Caco-2 (cell line): ENCODE measurements around the gene RARRES1. TPM values are rescaled to one million over a fixed set of nuclear protein-coding genes. Genes with fewer than 3 reads are reported as not detected.

Experiments
- BruUV-seq: library from RNA; stranded (reverse); fragments of 400-500 nt; replicated peaks from 2 replicates; lab custom pipeline; 2021; lab: Mats Ljungman, UMichigan
- CTCF ChIA-PET: fragments of 300-600 bp; sonication (Branson Sonifier 250); formaldehyde crosslinking; loops from one replicate; lab custom pipeline; 2022; ENCODE audit warnings: antibody characterized with exemption; lab: Charles Lee
- POLR2A ChIA-PET: fragments of 300-600 bp; sonication (Branson Sonifier 250); formaldehyde crosslinking; loops from one replicate; lab custom pipeline; 2022; ENCODE audit warnings: antibody characterized with exemption; lab: Charles Lee
- DNase-seq, 2 experiments: peaks; one replicate each; pipeline versions ENCODE4 v3.0.0 to v3.0.0-alpha.2; 2020 to 2022
- H3K27me3 ChIP-seq: replicated peaks from 2 replicates; pipeline ENCODE4 v1.6.0; 2011; ENCODE audit warnings: low read length; ENCODE audit not compliant: control insufficient read depth, insufficient read depth
- H3K36me3 ChIP-seq: 2 replicates; pipeline ENCODE4 v1.5.1; 2011; ENCODE audit warnings: low read length; ENCODE audit not compliant: control insufficient read depth, insufficient read depth
- H3K4me1 ChIP-seq: fragments of 250-450 bp; sonication (Bioruptor Pico); 2 replicates; pipeline ENCODE4 v1.5.1; 2020; ENCODE audit warnings: mild to moderate bottlenecking
- H3K4me3 ChIP-seq: 2 replicates; pipeline ENCODE4 v1.5.1; 2011; ENCODE audit warnings: low read depth, mild to moderate bottlenecking, control low read depth, low read length
- H3K9me3 ChIP-seq: fragments of 250-450 bp; sonication (Bioruptor Pico); 2 replicates; pipeline ENCODE4 v1.5.1; 2020; ENCODE audit warnings: mild to moderate bottlenecking, moderate library complexity
- H3K27ac Mint-ChIP-seq: one replicate; pipeline ENCODE4 v1.8.0; 2022; ENCODE audit warnings: mixed read lengths; ENCODE audit not compliant: unreplicated experiment
- H3K27me3 Mint-ChIP-seq: one replicate; pipeline ENCODE4 v1.8.0; 2022; ENCODE audit warnings: mixed read lengths; ENCODE audit not compliant: insufficient read depth, unreplicated experiment
- H3K36me3 Mint-ChIP-seq: one replicate; pipeline ENCODE4 v1.8.0; 2022; ENCODE audit warnings: mild to moderate bottlenecking, mixed read lengths; ENCODE audit not compliant: insufficient read depth, unreplicated experiment
- H3K4me1 Mint-ChIP-seq: one replicate; pipeline ENCODE4 v1.8.0; 2022; ENCODE audit warnings: low read depth, mixed read lengths; ENCODE audit not compliant: unreplicated experiment
- H3K4me3 Mint-ChIP-seq: one replicate; pipeline ENCODE4 v1.8.0; 2022; ENCODE audit warnings: mild to moderate bottlenecking, moderate library complexity, mixed read lengths; ENCODE audit not compliant: unreplicated experiment
- H3K9me3 Mint-ChIP-seq: one replicate; pipeline ENCODE4 v1.8.0; 2022; ENCODE audit warnings: mixed read lengths; ENCODE audit not compliant: unreplicated experiment
- intact Hi-C: fragments of 100-400 bp; cut with micrococcal nuclease; formaldehyde crosslinking; loops from one replicate; pipeline ENCODE4 v1.10.0; 2022; ENCODE audit not compliant: unreplicated experiment
- total RNA-seq: library from RNA; stranded (reverse); gene quantifications from 2 replicates; pipeline ENCODE4 v1.2.3, GENCODE V29; 2022
- TF ChIP-seq, protein P1 (sequence below), 2 experiments: fragments of 200-600 bp in 1 of 2; IDR thresholded peaks; 1 replicate in 1 of 2; 2 replicates in 1 of 2; pipeline versions ENCODE4 v1.5.1 to v1.8.0; 2011 to 2022; ENCODE audit warnings: antibody characterized with exemption in 1 of 2, control low read depth in 1 of 2, inconsistent platforms in 1 of 2, low read depth in 1 of 2, low read length in 1 of 2, mild to moderate bottlenecking in 1 of 2, moderate library complexity in 1 of 2; ENCODE audit not compliant: insufficient read depth in 1 of 2, severe bottlenecking in 1 of 2, unreplicated experiment in 1 of 2

RARRES1 gene
- total RNA-seq, 1 experiment from 2014 or later = 9.0 TPM

DNA sequence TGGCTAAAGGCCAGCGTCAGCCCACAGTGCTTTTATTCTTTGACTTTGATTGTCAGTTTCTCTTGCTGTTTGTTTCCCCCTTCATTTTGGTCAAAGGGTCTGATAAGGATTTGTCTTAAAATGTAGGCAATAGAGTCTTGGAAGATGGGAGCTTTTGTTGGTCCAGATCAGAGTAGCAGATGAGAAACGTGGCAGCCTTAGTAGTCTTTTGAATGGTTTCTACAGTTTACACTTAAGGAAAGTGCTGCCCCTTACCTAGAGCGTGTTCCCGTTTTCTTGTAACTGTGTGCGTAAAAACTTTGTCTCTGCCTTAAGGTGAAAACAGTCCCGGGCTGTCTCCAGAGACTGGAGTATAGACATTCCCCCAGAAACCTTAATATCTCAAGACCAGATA lies 60.4 kb downstream of the RARRES1 start:
- no peaks in the 10 kb centered on the region for H3K27me3 Mint-ChIP-seq
- POLR2A ChIA-PET = no interaction called here
- H3K4me1 Mint-ChIP-seq = no peaks in the 10 kb centered on the region

DNA sequence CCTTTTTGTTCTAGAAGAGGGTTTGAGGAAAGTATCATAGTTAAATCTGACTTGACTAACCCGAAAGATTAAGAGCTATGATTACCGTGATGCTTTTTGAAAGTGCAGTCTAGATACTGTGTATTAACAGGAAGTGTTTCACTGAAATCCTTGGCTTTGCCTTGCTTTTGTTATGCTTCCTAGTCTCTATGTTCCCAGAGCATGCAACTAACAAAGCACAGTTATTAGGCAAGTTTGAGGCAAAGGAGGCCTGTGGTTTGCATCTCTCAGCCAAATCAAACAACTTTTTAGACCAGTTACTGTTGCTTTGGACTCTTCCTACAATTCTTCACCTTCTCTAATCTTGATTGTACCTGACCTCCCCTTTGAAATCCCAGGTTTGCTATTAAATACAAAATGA lies 63.8 kb downstream of the RARRES1 start:
- ChIA-PET CTCF (no interaction called here), POLR2A (no interaction called here)
- H3K4me3 ChIP-seq = no peak overlapping the region
- no peak for DNase-seq
- no peaks in the 10 kb centered on the region for H3K36me3 ChIP-seq
- H3K4me1 Mint-ChIP-seq = no peaks in the 10 kb centered on the region
- intact Hi-C loops = no loop called here
- no TSS peak for BruUV-seq
- H3K27me3 ChIP-seq = no peaks in the 10 kb centered on the region
- H3K9me3 ChIP-seq = no peaks in the 10 kb centered on the region
- no peaks in the 10 kb centered on the region for H3K9me3 Mint-ChIP-seq
- no peak overlapping the region for H3K4me3 Mint-ChIP-seq
- peaks cover 20% of the 10 kb centered on the region for H3K36me3 Mint-ChIP-seq
- no peaks in the 10 kb centered on the region for H3K27me3 Mint-ChIP-seq
- no peak overlapping the region for H3K27ac Mint-ChIP-seq
- TF ChIP-seq, protein P1, sequence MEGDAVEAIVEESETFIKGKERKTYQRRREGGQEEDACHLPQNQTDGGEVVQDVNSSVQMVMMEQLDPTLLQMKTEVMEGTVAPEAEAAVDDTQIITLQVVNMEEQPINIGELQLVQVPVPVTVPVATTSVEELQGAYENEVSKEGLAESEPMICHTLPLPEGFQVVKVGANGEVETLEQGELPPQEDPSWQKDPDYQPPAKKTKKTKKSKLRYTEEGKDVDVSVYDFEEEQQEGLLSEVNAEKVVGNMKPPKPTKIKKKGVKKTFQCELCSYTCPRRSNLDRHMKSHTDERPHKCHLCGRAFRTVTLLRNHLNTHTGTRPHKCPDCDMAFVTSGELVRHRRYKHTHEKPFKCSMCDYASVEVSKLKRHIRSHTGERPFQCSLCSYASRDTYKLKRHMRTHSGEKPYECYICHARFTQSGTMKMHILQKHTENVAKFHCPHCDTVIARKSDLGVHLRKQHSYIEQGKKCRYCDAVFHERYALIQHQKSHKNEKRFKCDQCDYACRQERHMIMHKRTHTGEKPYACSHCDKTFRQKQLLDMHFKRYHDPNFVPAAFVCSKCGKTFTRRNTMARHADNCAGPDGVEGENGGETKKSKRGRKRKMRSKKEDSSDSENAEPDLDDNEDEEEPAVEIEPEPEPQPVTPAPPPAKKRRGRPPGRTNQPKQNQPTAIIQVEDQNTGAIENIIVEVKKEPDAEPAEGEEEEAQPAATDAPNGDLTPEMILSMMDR (IDR thresholded peaks at IDR 0.05; ENCODE audit: insufficient read depth in 1 of 2, low read depth in 1 of 2, low read length in 1 of 2, severe bottlenecking in 1 of 2, unreplicated experiment in 1 of 2) = no peak
- H3K4me1 ChIP-seq = no peaks in the 10 kb centered on the region

More for the DNA sequence above, 60.4 kb downstream of the RARRES1 start:
- no peak overlapping the region for H3K4me3 Mint-ChIP-seq
- H3K36me3 Mint-ChIP-seq = peaks cover 24% of the 10 kb centered on the region
- H3K27me3 ChIP-seq = no peaks in the 10 kb centered on the region
- no TSS peak for BruUV-seq
- DNase-seq = no peak
- CTCF ChIA-PET = interaction anchor here (0.5 kb wide), 1 partner anchor 562 kb away, joined by 4 read pairs; the partner anchor contains the start of gene RSRC1
- no peaks in the 10 kb centered on the region for H3K4me1 ChIP-seq
- no peaks in the 10 kb centered on the region for H3K9me3 Mint-ChIP-seq
- no peaks in the 10 kb centered on the region for H3K9me3 ChIP-seq
- TF ChIP-seq, protein P1 (IDR thresholded peaks at IDR 0.05; ENCODE audit: insufficient read depth in 1 of 2, low read depth in 1 of 2, low read length in 1 of 2, severe bottlenecking in 1 of 2, unreplicated experiment in 1 of 2) = no peak
- no peaks in the 10 kb centered on the region for H3K36me3 ChIP-seq
- H3K27ac Mint-ChIP-seq = no peak overlapping the region
- intact Hi-C loops = loop anchor here (2.0 kb wide), 1 partner anchor 119 kb away; no protein-coding TSS in a partner anchor
- no peak overlapping the region for H3K4me3 ChIP-seq

DNA sequence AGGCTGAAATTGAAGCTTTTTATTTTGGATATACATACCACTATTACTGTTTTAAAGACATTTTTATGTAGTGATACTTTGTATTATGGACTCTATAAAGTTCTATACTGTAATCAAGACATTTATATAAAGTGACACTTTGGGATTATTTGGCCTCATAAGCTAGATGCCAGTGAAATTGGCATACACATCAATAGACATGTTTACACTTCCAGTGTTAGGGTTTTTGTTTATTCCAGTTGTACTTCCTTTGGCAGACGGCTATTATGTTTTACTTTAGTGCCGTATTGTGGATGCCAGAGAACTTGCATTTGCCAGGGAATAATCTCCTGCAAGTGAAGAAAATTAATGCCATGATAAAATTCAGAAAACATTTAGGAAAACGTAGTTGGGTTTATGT lies 65.8 kb downstream of the RARRES1 start:
- Histone ChIP-seq H3K4me1 (no peaks in the 10 kb centered on the region), H3K4me3 (no peak overlapping the region), H3K9me3 (no peaks in the 10 kb centered on the region), H3K36me3 (no peaks in the 10 kb centered on the region), H3K27me3 (no peaks in the 10 kb centered on the region)
- Mint-ChIP-seq H3K27ac (no peak overlapping the region), H3K9me3 (no peaks in the 10 kb centered on the region), H3K4me3 (no peak overlapping the region), H3K36me3 (peaks cover 12% of the 10 kb centered on the region), H3K4me1 (no peaks in the 10 kb centered on the region), H3K27me3 (no peaks in the 10 kb centered on the region)
- CTCF ChIA-PET = no interaction called here
- BruUV-seq = no TSS peak
- intact Hi-C loops = no loop called here
- POLR2A ChIA-PET = no interaction called here
- DNase-seq = no peak
- TF ChIP-seq, protein P1 (IDR thresholded peaks at IDR 0.05; ENCODE audit: insufficient read depth in 1 of 2, low read depth in 1 of 2, low read length in 1 of 2, severe bottlenecking in 1 of 2, unreplicated experiment in 1 of 2) = no peak
